EH (cell line): Measurements from ENCODE around the gene ZNF428.
"Not testable (repeated sequence)": the region's sequence is repeated elsewhere in the genome, so short reads cannot be mapped to it uniquely, and the experiment has no call there.

Experiments used
- DNase-seq: peaks from one replicate; pipeline ENCODE4 v3.0.0-alpha.2; 2015; ENCODE audit warnings: low read depth

ZNF428 gene

GRCh38 chr19:43639519-43640423 is 20.3 kb upstream of the ZNF428 start, which contains the start of gene CADM4:
CADM4 (minus strand) TSS chr19:43639850; CDS start chr19:43639790, 60 bp downstream.
- no peak for DNase-seq

- DNase-seq: no peak
Observed at GRCh38 chr19:43638995-43639518, 19.6 kb upstream of the ZNF428 start.

GRCh38 chr19:43638214-43638994 is 19.0 kb upstream of the ZNF428 start:
- DNase-seq: no peak

- DNase-seq: peak; percentile 20
Observed at GRCh38 chr19:43636121-43636683, 16.8 kb upstream of the ZNF428 start.

GRCh38 chr19:43635561-43635940 is 16.1 kb upstream of the ZNF428 start:
- not testable (repeated sequence) for DNase-seq

GRCh38 chr19:43634872-43635560 is 15.6 kb upstream of the ZNF428 start:
- no peak for DNase-seq

- DNase-seq: no peak
Observed at GRCh38 chr19:43634506-43634871, 15.1 kb upstream of the ZNF428 start.

GRCh38 chr19:43634068-43634467 is 14.6 kb upstream of the ZNF428 start:
- no peak for DNase-seq

GRCh38 chr19:43633520-43633919 is 14.1 kb upstream of the ZNF428 start:
- no peak for DNase-seq

GRCh38 chr19:43631491-43631890 is 12.1 kb upstream of the ZNF428 start:
- no peak for DNase-seq

- DNase-seq: no peak
Observed at GRCh38 chr19:43628646-43629326, 9.4 kb upstream of the ZNF428 start.

GRCh38 chr19:43626838-43627237 is 7.4 kb upstream of the ZNF428 start:
- DNase-seq: no peak

GRCh38 chr19:43625918-43626579 is 6.6 kb upstream of the ZNF428 start:
- DNase-seq: no peak

- no peak for DNase-seq
Observed at GRCh38 chr19:43624933-43625332, 5.5 kb upstream of the ZNF428 start.

- DNase-seq: no peak
Observed at GRCh38 chr19:43623889-43624670, 4.7 kb upstream of the ZNF428 start.

- DNase-seq: no peak
Observed at GRCh38 chr19:43622956-43623355, 3.5 kb upstream of the ZNF428 start.

- no peak for DNase-seq
Observed at GRCh38 chr19:43622070-43622469, 2.6 kb upstream of the ZNF428 start.

GRCh38 chr19:43620061-43621001 is 902 bp upstream of the ZNF428 start:
- no peak for DNase-seq

- no peak for DNase-seq
Observed at GRCh38 chr19:43618921-43619261, 538 bp downstream of the ZNF428 start.
